Measurements from ENCODE around the gene PDE7B. TPM values are rescaled to one million over a fixed set of nuclear protein-coding genes. Genes with fewer than 3 reads are reported as not detected.

The PDE7B gene
- total RNA-seq, 2 experiments from 2014 or later: not detected

DNA sequence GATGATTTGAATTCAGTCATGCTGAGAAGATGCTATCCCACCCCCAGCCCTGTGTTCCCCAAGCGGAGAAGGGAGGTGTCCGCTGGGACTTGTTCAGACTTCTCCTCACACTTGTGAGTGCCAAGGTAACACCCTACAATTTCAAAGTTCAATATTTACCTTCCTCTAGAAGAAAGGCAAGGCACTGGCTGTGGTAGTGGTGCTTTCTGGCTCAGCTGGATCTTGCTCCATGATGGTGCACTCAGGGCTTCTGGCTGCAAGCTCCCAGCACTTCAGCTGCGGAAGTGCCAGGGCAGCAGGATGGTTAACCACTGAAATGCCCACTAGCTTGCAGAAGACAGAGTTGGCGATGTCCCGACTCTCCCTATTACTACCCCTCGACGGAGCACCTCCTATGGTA, 263.2 kb downstream of the PDE7B start:
- Histone ChIP-seq H3K79me2 (ENCODE audit: insufficient read depth, low read depth, low read length) (no peaks in the 10 kb centered on the region), H3K4me1 (ENCODE audit: insufficient read depth, low read length, poor library complexity, severe bottlenecking) (no peaks in the 10 kb centered on the region), H2AFZ (ENCODE audit: low read length) (no peak overlapping the region), H3K4me3 (ENCODE audit: low read depth, low read length, poor library complexity, severe bottlenecking) (no peak overlapping the region), H3K9me3 (ENCODE audit: low read length) (no peaks in the 10 kb centered on the region), H3K9me2 (ENCODE audit: insufficient read depth, low read length) (no peaks in the 10 kb centered on the region), H3K36me3 (ENCODE audit: insufficient read depth, low read length) (no peaks in the 10 kb centered on the region), H3K4me2 (ENCODE audit: low read length) (no peak overlapping the region), H3K27ac (ENCODE audit: low read depth, low read length, poor library complexity, severe bottlenecking) (no peak overlapping the region), H4K20me1 (ENCODE audit: insufficient read depth, low read length) (no peaks in the 10 kb centered on the region)
- no TSS peak for BruUV-seq (replicated peaks)
- ChIA-PET CTCF (ENCODE audit: unreplicated experiment) (no interaction called here), POLR2A (no interaction called here)
- intact Hi-C loops (cut with micrococcal nuclease; ENCODE audit: unreplicated experiment): no loop called here
- TF ChIP-seq EZH2phosphoT487 (IDR thresholded peaks at IDR 0.05; ENCODE audit: borderline replicate concordance, low read depth, low read length) (no peak), CTCF (conservative IDR thresholded peaks at IDR 0.05; ENCODE audit: low read length) (no peak)
- no peak for DNase-seq (ENCODE audit: low spot score)

GRCh38 chr6:136115941-136116340, 264.4 kb downstream of the PDE7B start:
- Histone ChIP-seq H3K36me3 (ENCODE audit: insufficient read depth, low read length) (no peaks in the 10 kb centered on the region), H3K4me3 (ENCODE audit: low read depth, low read length, poor library complexity, severe bottlenecking) (no peak overlapping the region), H3K9me3 (ENCODE audit: low read length) (no peaks in the 10 kb centered on the region), H2AFZ (ENCODE audit: low read length) (no peak overlapping the region), H3K4me1 (ENCODE audit: insufficient read depth, low read length, poor library complexity, severe bottlenecking) (no peaks in the 10 kb centered on the region), H3K79me2 (ENCODE audit: insufficient read depth, low read depth, low read length) (no peaks in the 10 kb centered on the region), H4K20me1 (ENCODE audit: insufficient read depth, low read length) (no peaks in the 10 kb centered on the region), H3K27ac (ENCODE audit: low read depth, low read length, poor library complexity, severe bottlenecking) (no peak overlapping the region), H3K4me2 (ENCODE audit: low read length) (no peak overlapping the region), H3K9me2 (ENCODE audit: insufficient read depth, low read length) (no peaks in the 10 kb centered on the region)
- ChIA-PET POLR2A (no interaction called here), CTCF (ENCODE audit: unreplicated experiment) (no interaction called here)
- BruUV-seq (replicated peaks): no TSS peak
- no peak for DNase-seq (ENCODE audit: low spot score)
- no peak for TF ChIP-seq EZH2phosphoT487 (IDR thresholded peaks at IDR 0.05; ENCODE audit: borderline replicate concordance, low read depth, low read length)
- TF ChIP-seq CTCF (conservative IDR thresholded peaks at IDR 0.05; ENCODE audit: low read length): no peak
- intact Hi-C loops (cut with micrococcal nuclease; ENCODE audit: unreplicated experiment): no loop called here

DNA sequence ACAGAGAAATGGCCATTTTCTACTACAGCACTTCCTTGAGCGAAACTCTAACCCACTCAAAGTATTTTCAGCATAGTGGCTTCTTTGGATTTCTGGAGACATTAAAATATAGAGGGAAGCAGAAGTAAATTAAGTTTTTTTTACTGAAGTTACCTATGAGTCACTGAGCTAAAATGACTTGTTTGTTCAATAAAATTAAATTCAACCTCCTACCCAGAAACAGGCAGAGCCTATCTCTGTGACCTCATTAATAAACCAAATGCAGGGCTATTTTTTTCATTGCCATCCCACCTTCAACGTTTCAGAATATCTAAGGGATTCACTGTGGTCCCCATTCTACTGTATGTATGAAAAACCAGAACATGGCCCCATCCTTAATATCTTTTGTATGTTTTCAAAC, 265.6 kb downstream of the PDE7B start:
- no peak for DNase-seq (ENCODE audit: low spot score)
- intact Hi-C loops (cut with micrococcal nuclease; ENCODE audit: unreplicated experiment): no loop called here
- Histone ChIP-seq H3K4me3 (ENCODE audit: low read depth, low read length, poor library complexity, severe bottlenecking) (no peak overlapping the region), H3K4me1 (ENCODE audit: insufficient read depth, low read length, poor library complexity, severe bottlenecking) (no peaks in the 10 kb centered on the region), H4K20me1 (ENCODE audit: insufficient read depth, low read length) (no peaks in the 10 kb centered on the region), H3K9me3 (ENCODE audit: low read length) (no peaks in the 10 kb centered on the region), H2AFZ (ENCODE audit: low read length) (no peak overlapping the region), H3K27ac (ENCODE audit: low read depth, low read length, poor library complexity, severe bottlenecking) (no peak overlapping the region), H3K79me2 (ENCODE audit: insufficient read depth, low read depth, low read length) (no peaks in the 10 kb centered on the region), H3K4me2 (ENCODE audit: low read length) (no peak overlapping the region), H3K36me3 (ENCODE audit: insufficient read depth, low read length) (no peaks in the 10 kb centered on the region), H3K9me2 (ENCODE audit: insufficient read depth, low read length) (no peaks in the 10 kb centered on the region)
- TF ChIP-seq CTCF (conservative IDR thresholded peaks at IDR 0.05; ENCODE audit: low read length): no peak
- no peak for TF ChIP-seq EZH2phosphoT487 (IDR thresholded peaks at IDR 0.05; ENCODE audit: borderline replicate concordance, low read depth, low read length)
- no TSS peak for BruUV-seq (replicated peaks)
- CTCF ChIA-PET (ENCODE audit: unreplicated experiment): no interaction called here
- POLR2A ChIA-PET: interaction anchor here (0.6 kb wide), 2 partner anchors 274 to 1543 kb away, joined by 4 to 8 read pairs; no protein-coding TSS in a partner anchor

Measured in OCI-LY7 (cell line).